DMS153 (cell line): ENCODE data around the gene PBX1.
"Not testable (repeated sequence)": the region's sequence is repeated elsewhere in the genome, so short reads cannot be mapped to it uniquely, and the experiment has no call there.

Experiments used
- DNase-seq: peaks from one replicate; lab custom pipeline; 2025; lab: John Stamatoyannopoulos, UW

The PBX1 gene

GRCh38 chr1:164589961-164590507, 31.1 kb downstream of the PBX1 start:
- peak; percentile 18 for DNase-seq

- no peak for DNase-seq
These were observed 31.6 kb downstream of the PBX1 start for GRCh38 chr1:164590592-164590991.

- DNase-seq = no peak
These were observed 32.9 kb downstream of the PBX1 start for GRCh38 chr1:164591858-164592257.

- no peak for DNase-seq
These were observed 33.6 kb downstream of the PBX1 start for GRCh38 chr1:164592634-164593033.

GRCh38 chr1:164595212-164595611, 36.2 kb downstream of the PBX1 start:
- no peak for DNase-seq

- DNase-seq = no peak
These were observed 37.2 kb downstream of the PBX1 start for GRCh38 chr1:164596172-164596571.

GRCh38 chr1:164598719-164599118, 39.7 kb downstream of the PBX1 start:
- peak; percentile 16 for DNase-seq

GRCh38 chr1:164599272-164599671, 40.3 kb downstream of the PBX1 start:
- DNase-seq = no peak

GRCh38 chr1:164601399-164602100, 42.6 kb downstream of the PBX1 start:
- no peak for DNase-seq

- DNase-seq = peak; percentile 96
These were observed 43.1 kb downstream of the PBX1 start for GRCh38 chr1:164602101-164602422.

- peak; percentile 39 for DNase-seq
These were observed 43.6 kb downstream of the PBX1 start for GRCh38 chr1:164602480-164603093.

- DNase-seq = not testable (repeated sequence)
These were observed 44.8 kb downstream of the PBX1 start for GRCh38 chr1:164603805-164604204.

GRCh38 chr1:164604541-164604940, 45.6 kb downstream of the PBX1 start:
- no peak for DNase-seq

- peak; percentile 27 for DNase-seq
These were observed 46.5 kb downstream of the PBX1 start for GRCh38 chr1:164605254-164606091.

GRCh38 chr1:164607351-164607750, 48.4 kb downstream of the PBX1 start:
- no peak for DNase-seq

- no peak for DNase-seq
These were observed 49.7 kb downstream of the PBX1 start for GRCh38 chr1:164608651-164609057.

- DNase-seq = no peak
These were observed 50.1 kb downstream of the PBX1 start for GRCh38 chr1:164609089-164609488.

GRCh38 chr1:164610538-164611222, 51.7 kb downstream of the PBX1 start:
- DNase-seq = no peak

GRCh38 chr1:164611754-164612642, 53.0 kb downstream of the PBX1 start:
- peak; percentile 98 for DNase-seq

GRCh38 chr1:164613176-164613575, 54.2 kb downstream of the PBX1 start:
- no peak for DNase-seq

GRCh38 chr1:164614316-164614715, 55.3 kb downstream of the PBX1 start:
- DNase-seq = peak; percentile 42
